Fibroblast of the aortic adventitia (primary cell): Measurements from ENCODE around the gene MB21D2. TPM values are rescaled to one million over a fixed set of nuclear protein-coding genes. Genes with fewer than 3 reads are reported as not detected.

Experiments
- DNase-seq: peaks from one replicate; pipeline ENCODE4 v3.0.0-alpha.2; 2010; ENCODE audit warnings: low read depth
- H3K4me3 ChIP-seq: 2 replicates; pipeline ENCODE4 v1.5.1; 2011; ENCODE audit warnings: low read depth, mild to moderate bottlenecking, control low read depth, low read length, moderate library complexity
- total RNA-seq: library from RNA; depleted of rRNA; stranded (reverse); fragments of >200 nt; gene quantifications from 2 replicates; pipeline ENCODE4 v1.2.3, GENCODE V29; 2012; ENCODE audit warnings: low replicate concordance
- TF ChIP-seq, protein P1 (sequence below): IDR thresholded peaks from 2 replicates; pipeline ENCODE4 v1.5.1; 2011; ENCODE audit warnings: mild to moderate bottlenecking, low read length, control low read depth, inconsistent platforms; ENCODE audit not compliant: insufficient read depth

MB21D2 gene
- total RNA-seq, 1 donor = 6.7 TPM

DNA sequence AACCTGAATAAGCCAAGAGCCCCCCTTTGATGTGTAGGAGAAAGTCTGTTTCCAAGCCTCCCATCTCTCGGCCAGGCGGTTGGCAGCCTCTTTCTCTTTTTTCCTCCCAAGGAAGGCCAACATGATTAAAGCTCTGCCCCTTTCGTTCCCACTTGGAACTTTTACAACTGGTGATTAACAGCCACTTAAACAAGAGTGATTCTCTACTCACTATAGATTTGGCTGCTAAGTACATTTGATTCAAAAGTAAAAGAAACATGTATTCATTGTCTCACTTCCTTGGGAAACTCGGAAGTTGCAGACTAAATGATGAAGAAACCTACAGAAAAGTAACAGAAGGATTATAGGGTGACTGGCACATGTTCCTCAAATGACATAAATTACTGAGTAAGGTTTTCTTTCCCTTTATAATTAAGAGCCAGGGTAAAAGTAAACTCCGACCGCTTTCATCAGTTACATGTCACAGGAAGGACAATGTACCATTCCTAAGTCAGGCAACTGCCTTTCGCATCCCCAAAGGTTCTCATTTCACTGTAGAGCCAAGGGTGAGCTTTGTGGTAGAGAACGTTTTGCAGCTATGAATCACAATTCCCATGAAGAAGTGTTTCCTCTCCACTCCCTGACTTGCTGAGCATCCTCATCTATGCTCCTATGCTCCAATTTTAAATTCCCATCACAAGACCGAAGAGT, 72.7 kb downstream of the MB21D2 start:
- TF ChIP-seq, protein P1, sequence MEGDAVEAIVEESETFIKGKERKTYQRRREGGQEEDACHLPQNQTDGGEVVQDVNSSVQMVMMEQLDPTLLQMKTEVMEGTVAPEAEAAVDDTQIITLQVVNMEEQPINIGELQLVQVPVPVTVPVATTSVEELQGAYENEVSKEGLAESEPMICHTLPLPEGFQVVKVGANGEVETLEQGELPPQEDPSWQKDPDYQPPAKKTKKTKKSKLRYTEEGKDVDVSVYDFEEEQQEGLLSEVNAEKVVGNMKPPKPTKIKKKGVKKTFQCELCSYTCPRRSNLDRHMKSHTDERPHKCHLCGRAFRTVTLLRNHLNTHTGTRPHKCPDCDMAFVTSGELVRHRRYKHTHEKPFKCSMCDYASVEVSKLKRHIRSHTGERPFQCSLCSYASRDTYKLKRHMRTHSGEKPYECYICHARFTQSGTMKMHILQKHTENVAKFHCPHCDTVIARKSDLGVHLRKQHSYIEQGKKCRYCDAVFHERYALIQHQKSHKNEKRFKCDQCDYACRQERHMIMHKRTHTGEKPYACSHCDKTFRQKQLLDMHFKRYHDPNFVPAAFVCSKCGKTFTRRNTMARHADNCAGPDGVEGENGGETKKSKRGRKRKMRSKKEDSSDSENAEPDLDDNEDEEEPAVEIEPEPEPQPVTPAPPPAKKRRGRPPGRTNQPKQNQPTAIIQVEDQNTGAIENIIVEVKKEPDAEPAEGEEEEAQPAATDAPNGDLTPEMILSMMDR = no peak
- DNase-seq = no peak
- H3K4me3 ChIP-seq = no peak overlapping the region

DNA sequence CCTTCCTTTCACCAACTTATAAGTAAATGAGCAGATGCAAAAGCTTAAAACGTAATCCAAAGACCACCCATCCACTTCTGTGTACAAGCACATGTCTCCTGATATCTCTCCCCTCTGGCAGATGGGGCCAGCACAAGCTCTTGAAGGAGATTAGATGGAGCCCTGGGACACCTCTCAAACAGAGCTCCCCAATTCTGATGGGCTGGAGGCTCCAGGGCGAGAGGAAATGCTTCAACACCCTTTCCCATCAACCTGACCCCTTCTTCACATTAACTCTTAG, 73.2 kb downstream of the MB21D2 start:
- DNase-seq = no peak
- TF ChIP-seq, protein P1 = no peak

DNA sequence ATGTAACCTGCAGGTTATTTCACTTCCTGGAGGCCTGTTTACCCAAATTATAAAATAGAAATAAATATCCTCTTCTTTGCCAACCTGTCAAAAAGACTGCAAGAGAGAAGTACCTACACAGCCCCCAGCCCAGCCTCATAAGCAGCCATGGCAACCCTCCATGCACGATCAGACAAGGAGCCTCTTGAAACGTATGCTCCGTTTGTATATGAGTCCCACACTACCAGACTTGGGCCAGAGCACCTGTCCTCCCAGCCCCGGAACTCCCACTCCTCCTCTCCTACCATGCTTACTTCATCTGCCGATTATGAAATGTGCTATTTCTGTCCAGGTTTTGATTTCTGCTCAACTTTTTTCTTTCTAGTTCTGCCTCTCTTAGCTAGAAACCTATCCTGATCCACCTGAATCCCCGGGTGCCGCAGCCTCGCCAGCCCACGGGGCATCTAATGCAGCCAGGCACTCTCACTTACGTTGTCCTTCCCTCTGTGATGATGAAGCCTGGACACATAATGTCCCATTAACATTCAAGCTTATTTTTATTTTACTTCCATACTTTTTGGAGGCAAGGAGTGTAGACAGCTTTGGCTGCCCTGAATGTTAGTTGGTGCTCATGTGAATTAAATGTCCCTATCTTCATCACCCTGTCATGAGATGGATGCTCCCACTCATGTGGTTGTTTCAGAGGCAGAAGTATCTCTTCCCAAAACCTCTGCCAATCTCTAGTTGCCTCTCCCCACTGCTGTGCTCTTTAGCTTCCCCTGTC, 73.8 kb downstream of the MB21D2 start:
- TF ChIP-seq, protein P1 = no peak
- DNase-seq = no peak
- no peak overlapping the region for H3K4me3 ChIP-seq

More for the DNA sequence above, 73.2 kb downstream of the MB21D2 start:
- H3K4me3 ChIP-seq = no peak overlapping the region

DNA sequence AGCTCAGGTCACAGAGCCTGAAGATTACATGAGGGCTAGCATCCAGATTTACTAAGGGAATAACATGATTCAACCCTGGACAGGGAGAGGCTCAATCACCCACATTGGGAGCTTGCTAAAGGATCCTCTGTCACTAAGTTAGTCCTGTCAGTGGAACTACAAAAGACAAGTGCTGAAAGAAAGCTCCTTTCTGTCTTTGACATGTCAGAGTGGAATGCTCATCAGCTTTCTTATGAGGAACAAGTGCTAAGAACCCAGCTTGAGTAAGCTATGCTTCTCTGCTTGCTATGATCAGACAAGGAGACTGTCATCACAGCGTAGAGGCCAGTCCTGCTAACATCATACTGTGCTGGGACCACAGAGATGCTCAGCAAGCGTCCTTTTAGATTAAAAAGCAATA, 74.5 kb downstream of the MB21D2 start:
- TF ChIP-seq, protein P1 = no peak
- DNase-seq = no peak
- H3K4me3 ChIP-seq = no peak overlapping the region

DNA sequence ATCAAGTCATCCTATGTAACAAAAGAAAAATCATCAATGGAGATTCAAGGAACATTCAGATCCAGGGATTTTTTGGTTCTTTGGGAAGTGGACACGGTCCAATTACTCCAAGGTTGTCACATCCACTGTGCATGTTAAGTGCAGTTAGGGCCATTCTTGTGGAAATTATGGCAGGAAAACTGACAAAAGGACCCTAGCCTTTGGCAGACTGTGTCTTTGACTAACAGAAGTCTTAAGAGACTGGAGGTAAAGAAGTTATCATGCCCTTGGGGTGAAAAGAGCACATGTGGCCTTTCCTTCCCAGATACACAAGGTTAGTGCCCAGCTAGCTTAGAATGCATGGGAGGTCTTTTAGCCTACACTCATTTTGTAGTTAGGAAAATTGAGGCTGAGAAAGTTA, 74.9 kb downstream of the MB21D2 start:
- no peak overlapping the region for H3K4me3 ChIP-seq
- no peak for DNase-seq
- TF ChIP-seq, protein P1 = no peak

DNA sequence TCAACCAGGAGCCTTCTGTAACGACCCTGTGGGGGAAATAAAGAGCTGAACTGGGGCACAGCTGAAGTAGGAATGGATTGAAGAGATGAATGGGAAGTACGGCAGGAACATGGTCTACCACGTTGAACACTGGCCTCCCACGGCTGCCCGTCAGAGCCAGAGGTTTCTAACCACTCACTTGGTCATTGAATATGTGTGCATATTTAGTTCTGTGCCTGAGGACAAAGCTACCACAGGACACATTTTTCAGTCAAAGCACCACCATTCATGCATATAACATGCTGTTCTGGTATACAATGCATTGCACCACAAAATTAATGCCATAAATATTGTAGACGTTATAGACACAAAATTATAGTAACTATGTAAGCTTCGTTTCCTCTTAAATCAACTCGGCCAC, 75.5 kb downstream of the MB21D2 start:
- no peak for DNase-seq
- no peak overlapping the region for H3K4me3 ChIP-seq
- TF ChIP-seq, protein P1 = no peak

DNA sequence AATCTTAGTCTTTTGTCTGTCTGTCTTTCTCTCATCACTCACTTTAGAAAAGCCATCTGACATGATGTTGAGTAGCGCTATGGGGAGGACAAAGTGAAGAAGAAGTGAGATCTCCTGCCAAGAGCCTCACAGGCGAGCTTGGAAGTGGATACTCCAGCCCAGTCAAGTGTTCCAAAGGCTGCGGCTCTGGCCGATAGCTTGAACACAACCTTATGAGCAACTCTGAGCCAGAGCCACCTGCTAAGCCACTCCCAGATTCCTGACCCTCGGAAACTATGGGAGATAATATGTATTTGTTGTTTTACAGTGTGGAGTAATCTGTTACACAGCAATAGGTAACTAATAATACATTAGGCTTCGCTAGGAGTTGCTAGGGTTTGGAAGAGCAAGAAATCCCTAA, 76.2 kb downstream of the MB21D2 start:
- TF ChIP-seq, protein P1 = no peak
- H3K4me3 ChIP-seq = no peak overlapping the region
- DNase-seq = no peak
